KOPT-K1 (cell line): ENCODE results near the gene RPS6KA1.
"Not testable (repeated sequence)": the region's sequence is repeated elsewhere in the genome, so short reads cannot be mapped to it uniquely, and the experiment has no call there.

Experiments
- H3K27ac ChIP-seq: fragments of 200-600 bp; sonication (generic); 2 replicates; pipeline ENCODE4 v1.5.1; 2016; ENCODE audit warnings: antibody characterized with exemption, mild to moderate bottlenecking, low read depth, low read length; ENCODE audit not compliant: poor library complexity, severe bottlenecking
- H3K36me3 ChIP-seq: fragments of 200-600 bp; sonication (generic); 2 replicates; pipeline ENCODE4 v1.5.1; 2017; ENCODE audit warnings: antibody characterized with exemption, mild to moderate bottlenecking, low read length, moderate library complexity; ENCODE audit not compliant: insufficient read depth
- H3K9me3 ChIP-seq: fragments of 200-600 bp; sonication (generic); 2 replicates; pipeline ENCODE4 v1.5.1; 2017; ENCODE audit warnings: antibody characterized with exemption, low read length, mild to moderate bottlenecking; ENCODE audit not compliant: insufficient read depth, poor library complexity, severe bottlenecking

Gene RPS6KA1

GRCh38 chr1:26529655-26530409 is at the start of gene RPS6KA1:
Gene RPS6KA1, plus strand, starts transcription at chr1:26529761. Its CDS starts 160 bp downstream, at chr1:26529921.
- peak within 1 kb of the TSS; percentile 55 for H3K27ac ChIP-seq

GRCh38 chr1:26482921-26483320 is 46.6 kb upstream of the RPS6KA1 start:
- Histone ChIP-seq H3K36me3 (peaks cover 23% of the 10 kb centered on the region), H3K27ac (no peak overlapping the region), H3K9me3 (no peaks in the 10 kb centered on the region)

More at GRCh38 chr1:26529655-26530409, at the start of gene RPS6KA1:
- no peaks in the 10 kb centered on the region for H3K36me3 ChIP-seq
- H3K9me3 ChIP-seq: no peaks in the 10 kb centered on the region

- no peak overlapping the region for H3K27ac ChIP-seq
- peaks cover 15% of the 10 kb centered on the region for H3K36me3 ChIP-seq
- H3K9me3 ChIP-seq: no peaks in the 10 kb centered on the region
These were observed 45.6 kb upstream of the RPS6KA1 start for GRCh38 chr1:26483980-26484379.

- Histone ChIP-seq H3K36me3 (no peaks in the 10 kb centered on the region), H3K9me3 (no peaks in the 10 kb centered on the region)
These were observed 39.4 kb upstream of the RPS6KA1 start for GRCh38 chr1:26490155-26490554.

GRCh38 chr1:26493267-26493666 is 36.3 kb upstream of the RPS6KA1 start:
- no peaks in the 10 kb centered on the region for H3K9me3 ChIP-seq
- H3K36me3 ChIP-seq: no peaks in the 10 kb centered on the region
- no peak overlapping the region for H3K27ac ChIP-seq

More at GRCh38 chr1:26490155-26490554, 39.4 kb upstream of the RPS6KA1 start:
- no peak overlapping the region for H3K27ac ChIP-seq

- H3K36me3 ChIP-seq: no peaks in the 10 kb centered on the region
- no peak overlapping the region for H3K27ac ChIP-seq
- H3K9me3 ChIP-seq: no peaks in the 10 kb centered on the region
These were observed 35.6 kb upstream of the RPS6KA1 start for GRCh38 chr1:26493938-26494337.

GRCh38 chr1:26496861-26497260 is 32.7 kb upstream of the RPS6KA1 start:
- Histone ChIP-seq H3K9me3 (no peaks in the 10 kb centered on the region), H3K36me3 (no peaks in the 10 kb centered on the region), H3K27ac (no peak overlapping the region)

- Histone ChIP-seq H3K9me3 (no peaks in the 10 kb centered on the region), H3K36me3 (no peaks in the 10 kb centered on the region), H3K27ac (no peak overlapping the region)
These were observed 30.7 kb upstream of the RPS6KA1 start for GRCh38 chr1:26498894-26499293.

GRCh38 chr1:26500488-26501175 is 28.9 kb upstream of the RPS6KA1 start:
- H3K27ac ChIP-seq: peak overlapping the region; percentile 93
- H3K9me3 ChIP-seq: no peaks in the 10 kb centered on the region
- no peaks in the 10 kb centered on the region for H3K36me3 ChIP-seq

- H3K36me3 ChIP-seq, H3K9me3 ChIP-seq, H3K27ac ChIP-seq: not testable (repeated sequence)
These were observed 18.9 kb upstream of the RPS6KA1 start for GRCh38 chr1:26510711-26511110.

GRCh38 chr1:26515836-26516235 is 13.7 kb upstream of the RPS6KA1 start:
- not testable (repeated sequence) for H3K27ac ChIP-seq, H3K9me3 ChIP-seq, H3K36me3 ChIP-seq

- no peaks in the 10 kb centered on the region for H3K36me3 ChIP-seq
- no peak overlapping the region for H3K27ac ChIP-seq
- H3K9me3 ChIP-seq: no peaks in the 10 kb centered on the region
These were observed 12.4 kb upstream of the RPS6KA1 start for GRCh38 chr1:26516987-26517765.

GRCh38 chr1:26517766-26518049 is 11.9 kb upstream of the RPS6KA1 start:
- H3K27ac ChIP-seq: no peak overlapping the region
- H3K36me3 ChIP-seq: no peaks in the 10 kb centered on the region
- H3K9me3 ChIP-seq: no peaks in the 10 kb centered on the region

- H3K9me3 ChIP-seq: no peaks in the 10 kb centered on the region
- H3K36me3 ChIP-seq: no peaks in the 10 kb centered on the region
- no peak overlapping the region for H3K27ac ChIP-seq
These were observed 11.2 kb upstream of the RPS6KA1 start for GRCh38 chr1:26518355-26518754.

- no peaks in the 10 kb centered on the region for H3K9me3 ChIP-seq
- no peak overlapping the region for H3K27ac ChIP-seq
- no peaks in the 10 kb centered on the region for H3K36me3 ChIP-seq
These were observed 9.2 kb upstream of the RPS6KA1 start for GRCh38 chr1:26520339-26520738.
